Vagina (tissue), 2 donors: Measurements from ENCODE around the gene PHOSPHO1. TPM values are rescaled to one million over a fixed set of nuclear protein-coding genes. Genes with fewer than 3 reads are reported as not detected.
A peak's percentile ranks its signal among the peaks of the same experiment; 100 is the strongest.
"Not testable (repeated sequence)": the region's sequence is repeated elsewhere in the genome, so short reads cannot be mapped to it uniquely, and the experiment has no call there.

ENCODE experiments used
- DNase-seq, 2 donors: peaks; one replicate each; pipeline ENCODE4 v3.0.0-alpha.2; 2017; ENCODE audit errors: extremely low spot score in 2 of 2
- H3K27ac ChIP-seq: fragments of 200-600 bp; sonication (generic); one replicate; pipeline ENCODE4 v1.5.1; 2019
- H3K27me3 ChIP-seq: fragments of 200-600 bp; sonication (generic); one replicate; pipeline ENCODE4 v1.5.1; 2019
- H3K36me3 ChIP-seq, 2 donors: fragments of 200-600 bp; sonication (generic); one replicate each; pipeline ENCODE4 v1.5.1; 2017 to 2019
- H3K4me1 ChIP-seq: fragments of 200-600 bp; sonication (generic); one replicate; pipeline ENCODE4 v1.5.1; 2019
- H3K4me3 ChIP-seq, 2 donors: fragments of 200-600 bp; sonication (generic); 1 replicate in 1 of 2; 2 replicates in 1 of 2; pipeline ENCODE4 v1.5.1; 2016 to 2019
- H3K9me3 ChIP-seq: fragments of 200-600 bp; sonication (generic); one replicate; pipeline ENCODE4 v1.5.1; 2019
- CTCF ChIP-seq, 3 experiments: fragments of 450-650 bp in 2 of 3; fragments of 200-600 bp in 1 of 3; sonication (generic) in 1 of 3; IDR thresholded peaks; one replicate each; pipeline ENCODE4 v1.5.1; 2017 to 2019; ENCODE audit warnings: antibody characterized with exemption in 3 of 3, mild to moderate bottlenecking in 2 of 3, moderate library complexity in 2 of 3
- POLR2A ChIP-seq, 2 donors: fragments of 450-650 bp; IDR thresholded peaks; one replicate each; pipeline ENCODE4 v1.6.1; 2017; ENCODE audit warnings: antibody characterized with exemption in 2 of 2, mild to moderate bottlenecking in 2 of 2, moderate library complexity in 2 of 2
- POLR2AphosphoS5 ChIP-seq, 2 donors: sonication (generic); formaldehyde crosslinking; IDR thresholded peaks; one replicate each; pipeline ENCODE4 v1.9.0; 2017; ENCODE audit warnings: antibody characterized with exemption in 2 of 2, mild to moderate bottlenecking in 2 of 2, low read depth in 1 of 2; ENCODE audit not compliant: insufficient read depth in 1 of 2
- intact Hi-C: fragments of 100-400 bp; cut with DNase I; formaldehyde crosslinking; loops from one replicate; pipeline ENCODE4 v1.15.1; 2023
- total RNA-seq: library from RNA; depleted of rRNA; stranded (reverse); fragments of >200 nt; gene quantifications from one replicate; pipeline ENCODE4 v1.2.3, GENCODE V29; 2016

The PHOSPHO1 gene
- total RNA-seq, result not detected

GRCh38 chr17:49230636-49231562 lies at the start of gene PHOSPHO1:
Gene PHOSPHO1 (minus strand): TSS chr17:49230787. CDS start chr17:49226691, 4,096 bp downstream.
- intact Hi-C loops, result no loop called here
- H3K27ac ChIP-seq, result no peak within 1 kb of the TSS
- H3K27me3 ChIP-seq, result no peaks in the 10 kb centered on the region

GRCh38 chr17:49280061-49280460 lies 49.5 kb upstream of the PHOSPHO1 start:
- peak in 1 of 2 donors; percentile 40 for DNase-seq

More at GRCh38 chr17:49230636-49231562, at the start of gene PHOSPHO1:
- Histone ChIP-seq H3K9me3 (no peaks in the 10 kb centered on the region), H3K4me1 (peaks cover 17% of the 10 kb centered on the region), H3K4me3 (peak within 1 kb of the TSS; percentile 54 to 57), H3K36me3 (no peaks in the 10 kb centered on the region)
- TF ChIP-seq POLR2AphosphoS5 (IDR thresholded peaks at IDR 0.05; ENCODE audit: insufficient read depth in 1 of 2, low read depth in 1 of 2) (peak in 1 of 2 donors; percentile 42), CTCF (IDR thresholded peaks at IDR 0.05) (no peak), POLR2A (IDR thresholded peaks at IDR 0.05) (no peak)
- DNase-seq, result no peak

GRCh38 chr17:49279263-49280015 lies 48.9 kb upstream of the PHOSPHO1 start:
- intact Hi-C loops, H3K27ac ChIP-seq, DNase-seq, H3K4me3 ChIP-seq, H3K9me3 ChIP-seq, H3K4me1 ChIP-seq, H3K27me3 ChIP-seq, H3K36me3 ChIP-seq: not testable (repeated sequence)

More at GRCh38 chr17:49280061-49280460, 49.5 kb upstream of the PHOSPHO1 start:
- H3K27ac ChIP-seq, result no peak overlapping the region
- intact Hi-C loops, result no loop called here
- no peaks in the 10 kb centered on the region for H3K9me3 ChIP-seq
- no peaks in the 10 kb centered on the region for H3K27me3 ChIP-seq
- no peak overlapping the region for H3K4me3 ChIP-seq
- TF ChIP-seq CTCF (IDR thresholded peaks at IDR 0.05) (no peak), POLR2AphosphoS5 (IDR thresholded peaks at IDR 0.05; ENCODE audit: insufficient read depth in 1 of 2, low read depth in 1 of 2) (no peak), POLR2A (IDR thresholded peaks at IDR 0.05) (no peak)
- no peaks in the 10 kb centered on the region for H3K36me3 ChIP-seq
- H3K4me1 ChIP-seq, result no peaks in the 10 kb centered on the region

- no peaks in the 10 kb centered on the region for H3K9me3 ChIP-seq
- no peak for DNase-seq
- intact Hi-C loops, result no loop called here
- no peak overlapping the region for H3K4me3 ChIP-seq
- no peak overlapping the region for H3K27ac ChIP-seq
- H3K4me1 ChIP-seq, result no peaks in the 10 kb centered on the region
- H3K27me3 ChIP-seq, result no peaks in the 10 kb centered on the region
- no peaks in the 10 kb centered on the region for H3K36me3 ChIP-seq
- TF ChIP-seq POLR2AphosphoS5 (IDR thresholded peaks at IDR 0.05; ENCODE audit: insufficient read depth in 1 of 2, low read depth in 1 of 2), result no peak
- TF ChIP-seq CTCF (IDR thresholded peaks at IDR 0.05), result no peak
- TF ChIP-seq POLR2A (IDR thresholded peaks at IDR 0.05), result no peak
Observed at GRCh38 chr17:49278076-49278475, 47.5 kb upstream of the PHOSPHO1 start.

- H3K4me1 ChIP-seq, result no peaks in the 10 kb centered on the region
- H3K4me3 ChIP-seq, result no peak overlapping the region
- H3K27me3 ChIP-seq, result no peaks in the 10 kb centered on the region
- intact Hi-C loops, result no loop called here
- H3K9me3 ChIP-seq, result no peaks in the 10 kb centered on the region
- TF ChIP-seq CTCF (IDR thresholded peaks at IDR 0.05) (no peak), POLR2A (IDR thresholded peaks at IDR 0.05) (no peak), POLR2AphosphoS5 (IDR thresholded peaks at IDR 0.05; ENCODE audit: insufficient read depth in 1 of 2, low read depth in 1 of 2) (no peak)
- DNase-seq, result no peak
- no peaks in the 10 kb centered on the region for H3K36me3 ChIP-seq
- no peak overlapping the region for H3K27ac ChIP-seq
Observed at GRCh38 chr17:49277638-49278037, 47.1 kb upstream of the PHOSPHO1 start.

GRCh38 chr17:49275981-49276380 lies 45.4 kb upstream of the PHOSPHO1 start:
- H3K27ac ChIP-seq, H3K9me3 ChIP-seq, intact Hi-C loops, DNase-seq, H3K27me3 ChIP-seq, H3K36me3 ChIP-seq, H3K4me3 ChIP-seq, H3K4me1 ChIP-seq: not testable (repeated sequence)
